NB4 (cell line): ENCODE results near the gene MYLK.
A peak's percentile ranks its signal among the peaks of the same experiment; 100 is the strongest.

Experiments used
- MYC ChIP-seq: IDR thresholded peaks from 2 replicates; pipeline ENCODE4 v1.6.1; 2011; ENCODE audit warnings: low read depth, low read length
- POLR2A ChIP-seq: IDR thresholded peaks from 2 replicates; pipeline ENCODE4 v1.6.1; 2011; ENCODE audit warnings: mild to moderate bottlenecking; ENCODE audit not compliant: insufficient read length; ENCODE audit errors: extremely low read depth
- TF ChIP-seq, protein P1 (sequence below): IDR thresholded peaks from one replicate; pipeline ENCODE4 v1.5.1; 2012; ENCODE audit warnings: low read depth, low read length
- TF ChIP-seq, protein P2 (sequence below): IDR thresholded peaks from 2 replicates; pipeline ENCODE4 v1.6.1; 2011; ENCODE audit warnings: low read depth, low read length

DNA sequence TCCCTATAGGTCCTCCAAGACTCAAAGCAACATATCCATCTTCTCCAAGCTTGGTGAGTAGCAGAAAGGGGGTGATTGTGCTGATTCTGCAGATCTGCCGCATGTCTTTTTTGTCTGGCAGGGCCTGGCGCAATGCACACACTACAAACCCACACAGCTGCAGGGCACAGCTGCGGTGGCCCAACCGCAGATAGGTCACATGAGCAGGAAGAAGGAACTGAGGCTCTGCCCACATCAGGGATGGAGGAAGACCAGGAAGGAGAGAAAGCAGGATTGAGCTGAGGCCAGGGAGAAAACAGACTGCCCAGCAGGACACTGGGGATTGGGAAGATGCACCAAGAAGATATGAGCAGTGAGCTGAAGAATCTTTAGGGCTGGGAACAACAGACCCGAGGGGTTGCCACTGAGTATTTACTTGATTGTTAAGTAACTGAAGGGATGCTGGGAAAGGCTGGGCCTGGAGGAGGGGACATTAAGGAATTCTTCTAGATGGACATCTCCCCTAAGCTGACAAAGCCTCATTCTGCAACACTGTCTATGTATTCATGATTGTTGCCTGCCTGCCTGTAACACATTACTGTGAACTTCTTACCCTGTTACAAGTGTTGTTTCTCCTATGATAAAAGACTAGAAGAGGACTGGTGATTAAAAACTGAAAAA is 126.7 kb downstream of the MYLK start:
- TF ChIP-seq, protein P1, sequence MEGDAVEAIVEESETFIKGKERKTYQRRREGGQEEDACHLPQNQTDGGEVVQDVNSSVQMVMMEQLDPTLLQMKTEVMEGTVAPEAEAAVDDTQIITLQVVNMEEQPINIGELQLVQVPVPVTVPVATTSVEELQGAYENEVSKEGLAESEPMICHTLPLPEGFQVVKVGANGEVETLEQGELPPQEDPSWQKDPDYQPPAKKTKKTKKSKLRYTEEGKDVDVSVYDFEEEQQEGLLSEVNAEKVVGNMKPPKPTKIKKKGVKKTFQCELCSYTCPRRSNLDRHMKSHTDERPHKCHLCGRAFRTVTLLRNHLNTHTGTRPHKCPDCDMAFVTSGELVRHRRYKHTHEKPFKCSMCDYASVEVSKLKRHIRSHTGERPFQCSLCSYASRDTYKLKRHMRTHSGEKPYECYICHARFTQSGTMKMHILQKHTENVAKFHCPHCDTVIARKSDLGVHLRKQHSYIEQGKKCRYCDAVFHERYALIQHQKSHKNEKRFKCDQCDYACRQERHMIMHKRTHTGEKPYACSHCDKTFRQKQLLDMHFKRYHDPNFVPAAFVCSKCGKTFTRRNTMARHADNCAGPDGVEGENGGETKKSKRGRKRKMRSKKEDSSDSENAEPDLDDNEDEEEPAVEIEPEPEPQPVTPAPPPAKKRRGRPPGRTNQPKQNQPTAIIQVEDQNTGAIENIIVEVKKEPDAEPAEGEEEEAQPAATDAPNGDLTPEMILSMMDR, result no peak
- TF ChIP-seq, protein P2, sequence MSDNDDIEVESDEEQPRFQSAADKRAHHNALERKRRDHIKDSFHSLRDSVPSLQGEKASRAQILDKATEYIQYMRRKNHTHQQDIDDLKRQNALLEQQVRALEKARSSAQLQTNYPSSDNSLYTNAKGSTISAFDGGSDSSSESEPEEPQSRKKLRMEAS, result peak; percentile 76
- TF ChIP-seq MYC, result no peak; the same call in 1 of the 2 replicates
- peak; percentile 26 for TF ChIP-seq POLR2A
